GM20431 (cell line): ENCODE data around the gene MYH1.
"Not testable (repeated sequence)": the region's sequence is repeated elsewhere in the genome, so short reads cannot be mapped to it uniquely, and the experiment has no call there.

ENCODE experiments used
- in situ Hi-C: fragments of 300-500 bp; cut with MseI, MboI; formaldehyde crosslinking; loops from one replicate; pipeline ENCODE4 v1.15.0; 2020; ENCODE audit warnings: low sequenced_read_pairs; ENCODE audit not compliant: unreplicated experiment

The MYH1 gene

GRCh38 chr17:10518271-10519037, at the start of gene MYH1:
Gene MYH1 (minus strand): TSS chr17:10518542. CDS start chr17:10516642, 1,900 bp downstream.
- in situ Hi-C loops: no loop called here

GRCh38 chr17:10563991-10564660, 45.8 kb upstream of the MYH1 start:
- in situ Hi-C loops: no loop called here

GRCh38 chr17:10558049-10558448, 39.7 kb upstream of the MYH1 start:
- in situ Hi-C loops: no loop called here

GRCh38 chr17:10557422-10557821, 39.1 kb upstream of the MYH1 start:
- in situ Hi-C loops: no loop called here

GRCh38 chr17:10556301-10557005, 38.1 kb upstream of the MYH1 start:
- in situ Hi-C loops: no loop called here

- in situ Hi-C loops: no loop called here
Observed at GRCh38 chr17:10550014-10550413, 31.7 kb upstream of the MYH1 start.

GRCh38 chr17:10549096-10549842, 30.9 kb upstream of the MYH1 start, which contains the start of gene MYH2:
Gene MYH2 (minus strand): TSS chr17:10549658. CDS start chr17:10547920, 1,738 bp downstream.
- in situ Hi-C loops: no loop called here

GRCh38 chr17:10547351-10547750, 29.0 kb upstream of the MYH1 start:
- in situ Hi-C loops: no loop called here

GRCh38 chr17:10543486-10543885, 25.1 kb upstream of the MYH1 start:
- in situ Hi-C loops: not testable (repeated sequence)

- in situ Hi-C loops: not testable (repeated sequence)
Observed at GRCh38 chr17:10541179-10541578, 22.8 kb upstream of the MYH1 start.

GRCh38 chr17:10532026-10532425, 13.7 kb upstream of the MYH1 start:
- in situ Hi-C loops: no loop called here

- in situ Hi-C loops: no loop called here
Observed at GRCh38 chr17:10527419-10527818, 9.1 kb upstream of the MYH1 start.

- in situ Hi-C loops: no loop called here
Observed at GRCh38 chr17:10526517-10526916, 8.2 kb upstream of the MYH1 start.

GRCh38 chr17:10523064-10523463, 4.7 kb upstream of the MYH1 start:
- in situ Hi-C loops: no loop called here

GRCh38 chr17:10521949-10522348, 3.6 kb upstream of the MYH1 start:
- in situ Hi-C loops: no loop called here

GRCh38 chr17:10516638-10517037, 1.7 kb downstream of the MYH1 start:
- in situ Hi-C loops: no loop called here

- in situ Hi-C loops: no loop called here
Observed at GRCh38 chr17:10516065-10516464, 2.3 kb downstream of the MYH1 start.

GRCh38 chr17:10513299-10514067, 4.9 kb downstream of the MYH1 start:
- in situ Hi-C loops: no loop called here

- in situ Hi-C loops: no loop called here
Observed at GRCh38 chr17:10512856-10513255, 5.5 kb downstream of the MYH1 start.
